ENCODE data around the gene TTC3. TPM values are rescaled to one million over a fixed set of nuclear protein-coding genes. Genes with fewer than 3 reads are reported as not detected.
A peak's percentile ranks its signal among the peaks of the same experiment; 100 is the strongest.

The TTC3 gene
- polyA plus RNA-seq, 1 donor = 107 TPM

DNA sequence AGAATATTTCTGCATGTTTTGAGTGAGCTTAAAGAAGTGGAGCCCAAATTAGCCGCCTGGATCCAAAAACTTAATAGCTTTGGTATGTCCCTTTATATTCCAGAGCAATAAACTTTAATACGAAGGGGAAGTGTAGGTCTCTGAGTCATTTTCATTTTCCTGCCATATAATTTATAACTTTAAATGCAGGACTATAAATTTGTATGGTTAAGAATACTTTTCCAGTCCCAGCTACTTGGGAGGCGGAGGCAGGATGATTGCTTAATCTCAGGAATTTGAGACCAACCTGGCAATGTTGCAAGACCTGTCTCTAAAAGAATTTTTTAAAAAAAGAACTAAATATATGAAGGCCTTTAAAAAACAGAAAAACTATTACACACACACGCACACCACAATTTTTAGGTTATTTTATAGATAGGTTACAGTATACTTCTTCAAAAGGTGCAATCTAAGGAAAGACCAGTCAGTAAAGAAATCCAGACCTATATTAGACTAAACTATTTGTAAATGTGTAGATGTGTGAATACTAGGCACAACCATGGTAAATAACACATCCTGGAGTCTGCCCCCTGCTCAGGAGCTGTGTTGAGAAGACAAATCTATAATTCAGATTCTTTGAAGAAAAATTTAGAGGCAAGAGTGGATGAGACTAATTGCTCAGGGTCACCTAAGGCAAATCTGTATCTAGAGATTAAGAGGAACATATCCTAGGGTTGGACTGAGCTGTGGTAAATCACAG is 80.3 kb downstream of the TTC3 start:
- DNase-seq = peak; percentile 15

DNA sequence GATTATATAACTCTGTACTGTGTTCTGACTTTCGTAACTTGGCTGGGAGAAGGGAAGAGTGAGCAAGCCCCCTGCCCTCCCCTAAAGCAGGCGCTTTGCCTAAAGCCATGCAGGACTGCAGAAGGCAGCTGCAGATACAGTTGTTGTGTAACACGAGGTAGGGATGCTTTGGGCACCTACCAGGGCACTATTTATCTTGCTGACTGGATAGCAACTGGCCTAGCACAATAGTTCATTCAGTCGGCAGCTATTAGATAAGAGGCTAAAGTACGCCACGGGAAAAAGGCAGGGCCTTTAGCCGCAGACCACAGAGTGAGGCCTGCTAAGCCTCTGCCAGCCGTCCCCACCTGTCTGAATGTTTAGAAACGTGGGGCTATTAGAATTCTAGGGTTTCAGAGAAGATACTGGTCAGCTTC is 80.9 kb downstream of the TTC3 start:
- DNase-seq = peak; percentile 9

DNA sequence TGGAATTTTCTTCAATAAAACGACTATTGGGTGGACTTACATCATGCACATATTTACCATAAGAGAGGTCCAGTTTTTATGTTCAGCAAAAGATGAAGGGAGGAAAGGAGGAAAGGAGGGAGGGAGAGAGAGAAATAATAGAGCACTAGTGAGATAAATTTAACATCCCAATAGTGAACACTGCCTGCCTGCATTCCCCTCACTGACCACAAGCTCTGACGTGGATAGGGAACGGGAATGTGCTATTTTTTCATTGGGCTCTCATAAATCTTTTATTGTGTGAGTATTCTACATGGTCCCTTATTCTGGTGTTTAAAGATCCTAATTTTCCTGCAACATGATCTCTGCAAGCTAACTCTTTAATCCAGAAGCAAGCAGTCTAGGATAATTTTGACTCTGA is 82.1 kb downstream of the TTC3 start:
- DNase-seq = no peak

DNA sequence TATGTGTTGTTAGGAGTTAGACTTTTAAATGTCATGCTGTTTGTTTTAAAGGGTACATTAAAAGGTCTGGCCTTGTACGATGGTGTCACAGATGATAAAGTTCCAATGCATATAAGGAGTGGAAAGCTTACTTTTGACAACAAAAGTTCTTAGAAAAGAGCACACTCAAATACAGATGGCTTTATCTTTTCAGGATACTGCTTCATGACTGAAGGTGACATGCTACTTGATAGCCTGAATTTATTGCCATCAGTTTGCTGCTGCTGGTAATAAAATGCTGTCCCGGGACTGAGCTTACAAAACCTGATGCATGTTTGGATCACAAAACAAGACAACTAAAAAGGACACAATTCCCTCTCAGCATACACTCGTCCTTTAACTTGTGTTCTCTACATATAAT is 84.9 kb downstream of the TTC3 start:
- DNase-seq = no peak

DNA sequence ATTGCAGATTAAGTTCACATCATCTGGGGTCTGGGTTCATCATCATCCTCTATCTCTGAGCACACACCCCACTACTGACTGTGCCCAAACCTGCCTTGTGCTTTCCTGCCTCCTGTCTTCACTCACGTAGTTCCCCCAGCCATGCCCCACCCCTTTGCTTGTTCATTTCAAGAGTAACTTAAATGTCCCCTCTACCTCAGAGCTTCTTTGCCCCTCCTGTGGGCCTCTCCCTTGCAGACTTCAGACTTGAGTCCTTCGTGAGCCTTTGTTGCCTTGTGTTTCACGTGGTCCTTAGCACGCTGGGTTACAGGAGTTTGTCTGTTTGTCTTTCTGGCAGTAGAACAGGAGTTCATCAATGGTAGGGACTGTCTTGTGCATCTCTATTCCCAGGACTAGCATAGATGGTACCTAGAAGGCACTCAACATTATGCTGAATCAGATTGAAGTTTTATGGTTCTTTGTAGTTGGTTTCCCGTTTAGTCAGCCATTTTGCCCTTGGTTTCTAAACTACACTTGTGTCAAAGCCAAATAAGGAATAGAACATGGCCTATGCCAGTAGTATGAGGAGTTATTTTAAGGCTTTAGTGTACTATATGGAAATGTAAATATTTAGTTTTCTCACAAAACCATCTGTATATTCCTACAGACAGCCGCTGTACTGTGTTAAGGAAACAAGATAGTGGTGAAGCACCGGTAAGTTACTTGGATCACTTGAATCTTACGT is 86.2 kb downstream of the TTC3 start:
- no peak for DNase-seq

DNA sequence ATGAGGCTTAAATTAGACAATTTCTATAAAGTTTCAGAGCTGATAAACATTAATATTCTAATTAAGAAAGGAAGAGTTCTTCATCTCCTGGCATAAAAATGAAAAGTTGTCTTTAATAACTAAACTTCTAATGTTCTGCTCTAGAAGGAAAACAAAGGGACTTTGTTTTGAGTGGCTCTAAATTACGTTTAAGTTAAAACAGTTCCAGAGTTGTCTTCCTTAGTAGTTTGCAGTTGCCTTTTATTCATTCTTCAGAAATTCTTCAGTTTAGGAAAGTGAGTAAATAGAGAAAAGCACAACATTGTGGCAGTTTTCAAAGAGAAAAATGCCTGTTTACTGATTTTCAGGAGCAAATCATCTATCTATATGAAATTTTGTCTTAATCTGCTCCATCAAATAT is 86.9 kb downstream of the TTC3 start:
- no peak for DNase-seq

DNA sequence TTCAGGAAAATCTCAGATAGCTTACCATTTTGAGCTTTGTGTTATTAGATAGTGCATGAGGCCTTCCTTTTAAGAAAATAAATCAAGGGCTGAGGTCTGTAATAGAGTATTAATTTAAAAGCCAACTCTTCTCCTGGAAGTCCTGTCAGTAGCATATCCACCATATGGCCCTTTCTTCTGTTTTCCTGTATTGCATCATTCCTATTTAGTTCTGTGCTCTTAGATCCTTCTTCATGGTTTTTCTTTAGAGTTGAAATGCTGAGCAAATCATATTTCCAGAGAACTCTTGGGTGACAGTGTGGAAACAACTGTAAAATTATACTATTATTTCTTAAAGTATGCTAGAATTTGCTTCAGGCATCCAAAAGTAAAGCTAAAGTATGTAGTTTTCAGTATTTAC is 91.7 kb downstream of the TTC3 start:
- DNase-seq = no peak

DNA sequence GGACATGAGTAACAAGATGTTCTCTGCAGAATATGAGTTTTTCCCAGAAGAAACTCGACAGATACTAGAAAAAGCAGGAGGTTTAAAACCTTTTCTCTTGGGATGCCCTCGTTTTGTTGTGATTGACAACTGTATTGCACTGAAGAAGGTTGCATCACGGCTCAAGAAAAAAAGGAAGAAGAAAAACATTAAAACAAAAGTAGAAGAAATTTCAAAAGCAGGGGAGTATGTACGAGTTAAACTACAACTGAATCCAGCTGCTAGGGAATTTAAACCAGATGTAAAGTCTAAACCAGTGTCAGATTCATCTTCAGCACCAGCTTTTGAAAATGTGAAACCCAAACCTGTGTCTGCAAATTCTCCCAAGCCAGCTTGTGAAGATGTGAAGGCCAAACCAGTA is 92.5 kb downstream of the TTC3 start:
- no peak for DNase-seq

DNA sequence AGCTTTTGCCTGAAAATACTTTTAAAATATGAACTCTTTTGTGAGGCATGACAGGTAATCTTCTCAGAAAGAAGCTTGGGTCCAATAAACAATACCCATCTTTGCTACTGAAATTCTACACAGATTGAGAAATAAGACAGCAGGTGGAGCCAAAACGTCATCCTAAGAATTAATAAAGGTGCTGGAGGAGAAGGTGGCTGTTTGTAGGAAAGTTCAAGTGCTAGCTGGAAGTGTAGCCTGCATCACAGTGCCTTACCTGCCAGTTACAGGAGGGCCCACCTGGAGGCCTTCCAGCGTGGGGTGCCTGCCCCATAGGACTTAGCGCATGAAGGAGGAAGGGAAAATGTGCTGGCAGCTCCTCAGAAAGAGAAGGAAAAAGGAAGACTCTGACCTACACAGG is 93.7 kb downstream of the TTC3 start:
- DNase-seq = no peak

DNA sequence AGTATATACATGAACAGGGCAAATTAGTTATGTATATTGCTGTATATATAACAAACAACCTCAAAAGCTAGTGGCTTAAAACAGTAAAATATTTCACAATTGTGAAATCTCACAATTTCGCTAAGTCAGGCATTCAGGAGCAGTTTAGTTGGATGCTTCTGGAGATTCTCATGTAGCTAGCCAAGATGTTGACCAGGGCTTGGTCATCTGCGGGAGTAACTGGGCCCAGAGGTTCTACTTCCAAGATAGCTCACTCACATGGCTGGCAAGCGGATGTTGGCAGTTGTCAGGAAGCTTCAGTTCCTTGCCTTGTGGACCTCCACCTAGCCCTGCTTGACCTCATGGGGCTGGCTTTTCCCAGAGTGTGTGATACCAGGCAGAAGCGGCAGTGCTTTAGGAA is 95.6 kb downstream of the TTC3 start:
- DNase-seq = no peak

DNA sequence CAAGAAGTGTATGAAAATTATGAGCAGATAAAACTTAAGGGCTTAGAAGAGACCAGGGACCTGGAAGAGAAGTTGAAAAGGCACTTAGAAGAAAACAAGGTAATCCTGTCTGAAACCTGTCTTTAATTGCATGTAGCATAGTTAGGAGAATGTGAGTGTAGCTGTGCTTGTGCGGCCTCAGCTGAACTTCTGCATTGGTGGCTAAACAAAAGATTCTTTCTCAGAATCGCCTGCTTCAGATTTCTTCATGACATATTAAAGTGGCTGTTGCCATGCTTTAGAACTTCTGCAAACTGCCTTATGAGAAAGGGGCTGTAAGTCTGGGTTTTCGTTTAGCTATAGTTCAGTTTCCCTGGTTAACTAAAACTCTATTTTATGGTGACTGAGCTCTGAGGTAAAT is 99.6 kb downstream of the TTC3 start:
- DNase-seq = no peak

DNA sequence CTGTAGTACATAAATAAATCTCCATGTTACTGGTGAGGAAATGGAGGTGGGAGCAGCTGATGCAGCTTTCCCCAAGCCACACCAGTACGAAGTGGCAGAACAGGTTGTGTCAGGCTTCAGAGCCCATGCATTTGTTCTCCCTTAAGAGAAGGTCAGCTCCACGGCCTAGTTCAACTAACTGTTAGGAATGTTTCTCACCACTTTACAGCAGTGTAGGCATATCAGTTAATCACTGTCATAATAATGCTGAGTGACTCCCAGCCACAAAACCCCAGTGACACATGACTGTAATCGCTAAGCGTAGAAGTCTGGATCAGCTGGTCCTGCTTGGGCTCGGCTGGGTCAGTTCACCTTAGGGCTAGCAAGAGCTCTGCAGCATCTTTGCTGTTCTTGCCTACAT is 103.7 kb downstream of the TTC3 start:
- no peak for DNase-seq

DNA sequence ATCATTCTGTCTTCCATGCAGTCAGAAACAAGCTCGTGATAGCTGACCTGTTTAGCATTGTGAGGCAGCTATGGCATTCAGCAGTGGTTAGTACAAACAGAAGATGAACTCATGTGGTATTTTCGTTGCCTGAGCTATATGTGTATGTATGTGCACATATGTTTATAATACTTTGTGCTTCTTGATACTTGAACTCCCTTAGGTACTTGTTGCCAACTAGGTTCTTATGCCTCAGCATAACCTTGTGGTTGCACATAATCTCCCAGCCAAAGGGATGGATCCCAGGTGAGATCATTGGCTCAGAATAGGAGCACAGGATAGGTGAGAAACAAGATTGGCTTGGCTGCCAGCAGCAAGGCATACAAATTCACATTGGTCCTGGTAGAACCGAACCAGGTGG is 108.0 kb downstream of the TTC3 start:
- no peak for DNase-seq

DNA sequence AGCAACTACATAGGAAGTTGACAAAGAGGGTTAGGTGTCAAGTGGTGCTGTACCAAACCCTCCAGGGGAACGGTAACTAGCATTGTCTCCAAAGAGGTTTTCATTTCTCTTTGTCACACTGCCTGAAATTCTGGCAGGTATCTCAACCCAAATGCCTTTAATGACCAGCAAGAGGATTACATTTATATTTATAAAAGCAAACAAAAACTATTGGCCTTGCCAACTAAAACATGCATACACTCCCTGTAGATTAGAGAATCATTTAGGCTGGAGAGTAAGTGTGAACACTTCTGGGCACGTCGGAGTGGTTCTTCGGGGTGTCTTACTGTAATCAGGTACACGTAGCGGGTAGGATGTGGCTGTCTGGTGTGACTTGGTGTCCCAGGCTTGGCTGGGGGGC is 109.2 kb downstream of the TTC3 start:
- no peak for DNase-seq

DNA sequence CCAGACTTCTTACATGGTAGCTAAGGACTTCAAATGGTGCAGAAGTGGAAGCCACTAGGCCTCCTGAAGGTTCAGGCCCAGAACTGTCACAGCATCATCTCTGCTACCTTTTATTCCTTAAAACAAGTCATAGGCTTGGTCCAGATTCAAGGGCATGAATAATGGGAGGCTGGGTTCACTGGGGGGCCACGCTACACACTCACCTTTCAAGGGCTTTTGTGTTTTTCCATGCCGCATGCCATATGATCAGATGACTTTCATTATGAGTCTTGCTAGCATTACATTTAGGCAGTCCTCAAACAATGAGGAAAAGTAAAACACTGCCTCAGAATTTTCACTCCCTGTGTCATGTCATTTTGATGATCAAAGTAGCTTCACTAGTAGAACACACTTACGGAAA is 110.7 kb downstream of the TTC3 start:
- DNase-seq = no peak

DNA sequence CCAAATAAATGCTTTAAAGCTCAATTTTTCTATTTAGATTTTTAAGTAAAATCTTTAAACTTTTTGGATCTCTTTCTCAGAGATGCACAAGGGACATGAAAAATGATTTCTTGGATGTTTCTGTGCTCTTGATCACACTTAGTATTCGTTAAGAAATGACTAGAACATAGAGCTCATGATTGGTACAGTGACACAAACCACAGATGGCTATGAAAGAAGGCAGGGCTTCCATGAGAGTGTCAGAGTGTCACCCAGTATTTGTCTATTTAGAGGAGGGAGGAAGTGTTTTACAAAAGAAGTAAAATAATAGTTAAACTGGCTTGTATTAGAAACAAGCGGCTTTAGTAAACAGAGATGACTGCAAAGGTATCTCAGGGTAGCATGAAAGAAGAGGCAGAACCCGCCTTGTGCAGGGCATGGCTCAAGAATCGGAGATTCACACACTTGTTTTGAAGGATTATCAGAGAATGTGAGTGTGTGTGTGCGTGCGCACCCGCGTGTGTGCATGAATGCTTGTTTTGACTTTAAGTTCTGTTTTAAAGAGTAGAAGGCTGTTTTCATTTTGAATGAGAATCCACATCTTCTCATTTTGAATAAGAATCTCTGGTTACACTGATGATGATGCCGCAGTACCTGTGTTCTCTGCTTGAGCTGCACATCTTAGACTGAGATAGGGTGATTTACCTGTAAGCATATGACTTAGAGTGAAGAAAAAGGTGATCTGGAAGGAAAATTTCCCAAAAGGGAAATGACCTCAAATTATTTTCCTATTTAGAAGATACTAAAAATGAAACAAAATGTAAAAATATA is 111.9 kb downstream of the TTC3 start:
- no peak for DNase-seq

DNA sequence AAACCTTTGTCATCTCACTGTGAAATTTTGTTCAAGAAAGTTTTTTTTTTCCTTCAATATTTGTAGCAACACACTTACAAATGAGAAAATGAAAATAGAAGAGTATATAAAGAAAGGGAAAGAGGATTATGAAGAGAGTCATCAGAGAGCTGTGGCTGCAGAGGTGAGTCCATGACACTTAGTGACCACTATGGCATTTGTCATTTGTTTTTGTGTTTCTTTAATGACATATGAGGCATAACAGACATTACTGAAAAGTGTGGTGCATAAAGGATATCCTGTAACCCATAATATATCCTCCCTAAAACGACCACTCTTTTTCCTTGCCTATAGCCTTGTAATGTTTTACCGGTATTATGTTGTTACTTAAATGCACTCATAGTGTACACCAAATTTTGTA is 113.9 kb downstream of the TTC3 start:
- DNase-seq = no peak

DNA sequence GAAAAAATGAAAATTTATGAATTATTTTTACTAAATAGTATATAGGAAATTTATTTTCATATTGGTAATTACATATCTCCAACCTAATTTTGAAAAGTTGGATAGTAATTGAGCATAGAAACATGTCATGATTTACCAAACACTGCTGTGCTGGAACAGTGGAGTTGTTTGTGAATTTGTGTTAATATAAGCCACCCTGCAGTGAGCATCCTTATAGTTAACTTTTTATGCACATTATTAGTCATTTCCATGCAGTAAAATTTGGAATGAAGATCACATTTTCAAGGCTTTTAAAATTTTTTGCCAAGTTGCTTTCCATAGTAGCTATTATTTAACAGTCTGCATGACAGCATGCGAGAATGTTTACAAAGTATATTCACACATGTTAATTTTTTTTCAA is 115.8 kb downstream of the TTC3 start:
- no peak for DNase-seq

DNA sequence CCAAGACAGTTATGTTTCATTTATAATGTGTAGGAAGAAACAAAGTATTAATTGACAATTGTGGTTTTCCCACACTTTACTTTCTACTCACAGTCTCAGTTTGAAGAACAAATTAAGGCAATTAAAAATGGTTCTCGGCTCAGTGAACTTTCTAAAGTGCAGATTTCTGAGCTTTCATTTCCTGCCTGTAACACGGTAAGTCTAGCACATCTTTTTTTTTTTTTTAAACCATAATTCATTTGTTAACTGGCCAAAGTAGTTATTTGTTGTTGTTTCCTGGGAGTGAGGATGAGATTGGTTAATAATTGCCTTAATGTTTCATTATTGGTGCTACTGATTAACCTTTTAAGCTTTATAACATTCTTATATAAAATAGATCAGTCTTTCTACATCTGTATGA is 119.0 kb downstream of the TTC3 start:
- no peak for DNase-seq

DNA sequence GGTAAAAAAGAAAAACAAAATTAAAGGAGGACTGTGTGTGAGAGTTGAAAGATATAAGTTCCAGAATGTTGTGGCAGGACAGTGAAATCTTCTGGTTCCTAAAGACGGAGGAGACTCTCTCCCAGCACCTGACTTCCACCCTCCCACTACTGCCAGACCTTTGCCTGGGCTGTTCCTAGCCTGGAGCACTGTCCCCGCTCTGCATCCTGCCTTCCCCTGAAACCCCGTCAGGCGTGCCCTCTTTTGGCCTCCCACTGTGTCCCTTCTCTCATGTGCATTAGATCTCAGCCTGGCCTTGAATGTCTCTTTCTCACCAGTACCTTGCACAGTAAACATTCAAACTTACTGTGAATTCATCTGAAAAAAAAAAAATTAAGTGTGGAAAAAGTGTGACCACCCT is 120.0 kb downstream of the TTC3 start:
- no peak for DNase-seq

DNA sequence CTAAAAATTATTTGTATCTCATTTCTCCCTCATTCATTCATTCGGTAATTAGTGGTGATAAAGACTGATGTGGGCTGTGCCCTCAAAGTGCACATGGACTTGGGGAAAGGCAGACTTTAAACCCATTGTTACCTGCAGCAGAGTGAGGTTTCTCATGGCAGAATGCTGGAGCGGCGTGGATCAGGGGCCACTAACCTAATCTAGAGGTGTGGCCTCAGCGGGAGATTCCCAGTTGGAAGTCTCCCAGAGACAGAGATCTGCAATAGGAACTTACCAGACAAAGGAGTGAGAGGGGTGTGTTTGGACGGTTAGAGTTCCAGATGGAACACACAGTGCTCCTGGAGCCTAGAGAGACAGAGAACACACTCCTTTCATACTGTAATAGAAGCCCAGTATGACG is 120.6 kb downstream of the TTC3 start:
- no peak for DNase-seq

DNA sequence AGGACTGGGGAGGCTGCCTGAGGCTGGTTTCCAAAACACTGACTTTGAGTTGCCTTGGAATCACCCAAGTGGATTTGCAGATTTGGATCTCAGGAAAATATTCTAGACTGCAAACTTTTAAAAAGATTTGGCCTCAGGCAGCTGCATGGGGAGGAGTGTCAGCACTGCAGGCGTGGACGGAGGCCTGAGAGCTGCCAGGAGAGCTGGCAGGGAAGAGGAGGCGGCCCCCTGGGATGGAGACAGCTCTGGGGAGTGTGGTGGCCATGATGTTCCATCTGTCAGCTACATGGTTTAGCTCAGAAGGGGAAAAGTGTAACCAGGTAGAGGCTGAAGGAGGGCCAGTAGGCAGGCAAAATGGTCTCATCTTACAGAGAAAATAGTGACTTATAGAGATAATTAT is 122.0 kb downstream of the TTC3 start:
- no peak for DNase-seq

DNA sequence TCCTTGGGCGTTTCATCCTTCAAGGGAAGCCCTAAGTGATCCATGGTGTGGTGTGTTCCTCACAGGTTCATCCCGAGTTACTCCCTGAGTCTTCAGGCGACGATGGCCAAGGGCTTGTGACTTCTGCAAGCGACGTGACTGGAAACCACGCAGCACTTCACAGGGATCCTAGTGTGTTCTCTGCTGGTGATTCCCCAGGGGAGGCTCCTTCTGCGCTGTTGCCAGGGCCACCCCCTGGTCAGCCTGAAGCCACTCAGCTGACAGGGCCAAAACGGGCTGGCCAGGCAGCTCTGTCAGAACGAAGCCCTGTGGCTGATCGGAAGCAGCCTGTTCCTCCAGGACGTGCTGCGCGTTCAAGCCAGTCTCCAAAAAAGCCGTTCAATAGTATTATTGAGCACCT is 122.6 kb downstream of the TTC3 start:
- DNase-seq = no peak

DNA sequence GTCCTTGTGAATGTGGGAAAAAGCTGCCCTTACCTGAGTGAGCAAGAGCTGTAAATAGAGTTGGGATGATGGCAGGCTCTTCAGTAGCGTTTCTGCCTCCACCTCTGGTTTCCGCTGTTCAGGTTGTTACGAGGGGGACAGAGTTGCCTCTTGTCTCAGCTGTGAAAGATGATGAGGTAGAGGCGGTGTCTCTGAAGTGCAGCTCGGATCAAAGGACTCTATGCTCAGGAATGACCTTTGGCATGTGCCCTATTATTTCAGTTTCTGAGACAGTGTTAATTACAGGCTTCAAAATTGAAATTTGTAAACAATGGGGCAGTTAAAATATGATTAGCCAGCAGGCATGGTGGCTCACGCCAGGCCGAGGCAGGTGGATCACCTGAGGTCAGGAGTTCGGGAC is 123.8 kb downstream of the TTC3 start:
- no peak for DNase-seq
